ENCODE data around the gene PLA2G4B. TPM values are rescaled to one million over a fixed set of nuclear protein-coding genes. Genes with fewer than 3 reads are reported as not detected.

Gene PLA2G4B
- total RNA-seq (2014; rRNA removed; shearing (Covaris generic)) = 1.1 and 3.1 TPM in 2 replicates
- polyA plus RNA-seq (2015; cell fraction: cytosol; rRNA removed) = 0.87 and 1.1 TPM in 2 replicates
- polyA plus RNA-seq (2015; cell fraction: nucleus; rRNA removed) = 26.7 and 30.5 TPM in 2 replicates

DNA sequence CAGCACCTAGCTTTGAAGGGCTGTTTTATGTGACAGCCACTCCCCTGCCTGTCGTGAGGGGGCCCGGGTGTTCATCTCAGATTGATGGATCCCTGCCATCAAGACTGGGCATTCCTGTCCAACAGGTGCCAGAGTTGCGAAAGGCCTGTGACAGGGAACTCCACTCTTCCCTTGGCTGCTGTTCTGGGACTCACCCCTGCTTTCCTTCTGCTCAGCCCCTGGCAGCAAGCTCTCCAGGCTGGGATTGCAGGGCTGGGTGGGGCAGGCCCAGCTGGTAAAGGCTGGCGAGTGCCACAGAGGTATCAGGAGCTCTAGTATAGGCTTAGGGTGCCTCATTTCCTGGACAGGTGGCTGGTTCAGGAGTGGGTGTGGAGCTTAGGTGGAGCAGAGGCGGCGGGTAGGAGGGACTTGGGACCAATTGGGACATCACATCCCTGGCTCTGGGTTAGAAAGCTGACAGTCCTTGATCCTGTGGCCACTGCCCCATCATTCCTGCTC, at the start of gene PLA2G4B:
Gene PLA2G4B (plus strand): TSS at position 448 of the 498 bp plus-strand sequence. CDS start 67 bp downstream, outside the sequence.
- DNase-seq (ENCODE audit: low read depth) = no peak

DNA sequence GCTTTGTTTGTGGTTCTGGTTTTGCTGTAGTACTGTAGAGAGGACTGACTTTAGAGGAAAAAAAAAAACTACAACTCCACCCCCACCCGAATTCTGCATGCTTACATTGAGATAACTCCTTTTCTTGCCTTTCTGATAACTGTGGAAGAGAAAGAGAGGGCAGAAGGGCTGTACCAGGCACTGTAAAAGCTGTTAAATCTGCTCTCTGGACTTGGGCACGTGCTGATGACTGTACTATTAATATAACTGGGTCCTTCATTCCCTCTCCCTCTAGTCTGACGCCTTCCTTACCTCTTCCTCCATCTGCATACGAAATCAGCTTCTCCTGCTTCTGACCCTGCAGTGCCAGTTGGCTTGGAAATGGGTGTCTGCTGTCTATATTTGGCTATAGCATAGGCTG, 49.4 kb upstream of the PLA2G4B start:
- DNase-seq (ENCODE audit: low read depth) = no peak

DNA sequence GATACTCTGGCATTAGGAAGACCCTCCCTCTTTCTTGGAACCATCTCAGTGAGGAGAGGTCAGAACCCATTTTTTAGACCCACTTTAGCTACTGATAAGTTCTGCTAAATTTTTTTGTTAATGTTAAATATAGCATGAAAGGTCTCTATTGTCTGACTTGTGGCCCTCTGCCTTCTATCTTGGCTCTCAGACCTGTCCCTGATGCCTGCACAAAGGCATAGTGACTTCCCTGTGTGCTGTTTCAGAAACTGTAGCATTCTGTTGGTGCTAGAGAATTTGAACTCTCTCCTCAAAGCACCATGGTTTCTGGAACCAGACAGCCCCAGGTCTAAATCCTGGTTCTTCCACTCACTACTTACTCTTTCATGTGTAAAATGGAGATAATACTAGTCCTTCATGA, 49.0 kb upstream of the PLA2G4B start:
- DNase-seq (ENCODE audit: low read depth) = no peak

- no peak for DNase-seq (ENCODE audit: low read depth)
Observed at GRCh38 chr15:41790169-41790568, 48.5 kb upstream of the PLA2G4B start.

GRCh38 chr15:41790756-41791546, 47.7 kb upstream of the PLA2G4B start:
- peak; percentile 88 for DNase-seq (ENCODE audit: low read depth)

DNA sequence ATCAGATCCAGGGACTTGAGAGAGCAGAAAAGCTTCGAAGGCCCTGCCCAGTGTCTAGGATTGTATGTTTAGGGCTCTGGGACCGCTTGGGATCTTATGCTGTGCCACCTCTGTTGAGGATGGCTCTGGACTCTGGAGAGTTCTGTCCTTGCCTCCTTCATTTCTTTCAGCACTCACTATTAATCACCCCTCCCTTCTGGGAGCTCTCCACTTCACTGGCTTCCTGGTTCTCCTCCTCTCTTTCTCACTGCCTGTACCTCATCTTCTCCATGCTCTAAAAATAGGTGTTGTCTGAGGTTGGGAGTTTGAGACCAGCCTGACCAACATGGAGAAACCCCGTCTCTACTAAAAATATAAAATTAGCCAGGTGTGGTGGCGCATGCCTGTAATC, 47.1 kb upstream of the PLA2G4B start:
- DNase-seq (ENCODE audit: low read depth) = no peak

- DNase-seq (ENCODE audit: low read depth) = no peak
Observed at GRCh38 chr15:41792000-41792637, 46.5 kb upstream of the PLA2G4B start.

DNA sequence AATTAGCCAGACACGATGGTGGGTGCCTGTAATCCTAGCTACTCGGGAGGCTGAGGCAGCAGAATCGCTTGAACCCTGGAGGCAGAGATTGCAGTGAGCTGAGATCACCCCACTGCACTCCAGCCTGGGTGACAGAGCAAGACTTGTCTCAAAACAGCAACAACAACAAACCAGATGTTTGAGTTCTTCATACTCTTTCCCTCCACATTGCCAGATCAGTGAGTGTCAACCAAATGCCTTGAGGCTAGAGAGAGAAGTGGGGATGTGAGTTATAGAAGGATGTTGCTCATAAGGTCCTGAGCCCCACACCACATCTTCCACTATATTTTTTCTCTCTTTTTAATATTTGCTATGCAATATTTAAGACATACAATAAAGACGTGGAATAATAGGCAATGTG, 44.6 kb upstream of the PLA2G4B start:
- no peak for DNase-seq (ENCODE audit: low read depth)

DNA sequence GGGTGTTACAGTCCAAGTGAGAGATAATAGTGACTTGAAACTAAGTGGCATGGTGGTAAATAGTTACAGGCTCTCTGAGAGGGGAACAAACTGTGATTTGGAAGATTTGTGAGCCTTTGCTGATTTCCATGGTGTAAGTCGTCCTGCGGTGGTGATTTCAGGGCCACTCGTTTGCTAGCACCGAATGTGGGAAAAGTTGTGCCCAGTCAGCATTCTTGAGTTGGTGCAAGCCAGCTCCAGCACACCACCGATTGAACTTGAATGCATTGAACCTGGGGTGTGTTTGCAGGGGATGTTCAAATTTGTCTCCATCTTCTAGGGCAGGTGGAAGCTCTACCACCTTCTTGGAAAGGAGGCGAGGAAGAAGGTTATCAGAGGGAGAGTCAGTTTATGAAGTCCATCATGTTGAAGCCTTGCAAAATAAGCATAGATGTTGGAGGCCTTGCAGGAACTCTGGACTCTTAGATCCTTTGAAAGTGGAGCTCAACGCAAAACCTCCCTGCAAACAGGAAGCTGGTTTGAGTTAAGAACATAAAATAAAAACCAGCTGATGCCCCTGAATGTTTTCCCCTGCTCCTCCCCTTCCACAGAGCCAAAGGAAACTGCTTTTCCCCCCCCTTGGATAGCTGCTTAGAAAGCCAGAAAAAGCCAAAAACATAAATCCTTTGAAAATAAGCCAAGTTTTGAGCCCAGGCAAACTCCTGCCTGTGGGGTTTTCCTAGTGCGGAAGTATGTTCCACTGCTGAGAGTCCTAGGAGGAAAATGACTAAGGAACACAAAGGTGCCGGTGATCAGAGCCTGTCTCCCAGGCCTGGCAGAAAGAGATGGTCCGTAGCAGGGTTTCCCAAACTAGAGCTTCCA, 42.4 kb upstream of the PLA2G4B start:
- DNase-seq (ENCODE audit: low read depth) = peak; percentile 66

DNA sequence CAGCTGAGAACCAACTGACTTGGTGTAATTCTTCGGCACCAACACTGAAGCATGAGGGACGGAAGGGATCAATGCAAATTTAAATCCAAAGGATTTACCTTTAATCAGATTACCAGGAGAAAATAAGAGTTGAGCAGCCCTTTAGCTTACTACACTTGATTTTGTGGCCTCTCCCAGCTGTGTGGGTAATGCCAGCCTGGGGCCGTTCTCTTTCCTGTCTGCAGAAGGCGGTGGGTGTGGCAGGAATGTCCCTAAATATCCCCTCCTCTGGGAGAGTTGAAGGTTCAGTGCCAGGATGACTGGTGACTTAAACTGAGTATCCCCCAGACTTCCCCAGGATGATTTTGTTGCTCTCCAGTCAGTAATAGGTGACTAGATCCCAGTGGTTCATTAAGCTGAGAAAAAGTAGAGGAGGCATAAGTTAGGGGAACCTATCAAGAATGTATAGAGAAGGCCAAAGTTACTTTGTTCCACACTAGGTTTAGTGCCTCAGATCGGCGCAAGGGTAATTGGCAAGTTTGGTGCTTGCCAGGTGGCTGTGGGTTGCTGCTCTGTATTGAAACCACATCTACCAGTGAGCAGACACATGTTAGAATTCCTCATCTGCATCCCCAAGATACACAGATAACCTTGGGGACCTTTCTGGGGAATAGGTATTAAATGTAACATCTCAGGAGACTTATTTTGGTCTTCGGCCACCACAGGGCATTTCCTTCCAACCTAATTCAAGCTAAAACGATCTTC, 41.3 kb upstream of the PLA2G4B start:
- DNase-seq (ENCODE audit: low read depth) = no peak

DNA sequence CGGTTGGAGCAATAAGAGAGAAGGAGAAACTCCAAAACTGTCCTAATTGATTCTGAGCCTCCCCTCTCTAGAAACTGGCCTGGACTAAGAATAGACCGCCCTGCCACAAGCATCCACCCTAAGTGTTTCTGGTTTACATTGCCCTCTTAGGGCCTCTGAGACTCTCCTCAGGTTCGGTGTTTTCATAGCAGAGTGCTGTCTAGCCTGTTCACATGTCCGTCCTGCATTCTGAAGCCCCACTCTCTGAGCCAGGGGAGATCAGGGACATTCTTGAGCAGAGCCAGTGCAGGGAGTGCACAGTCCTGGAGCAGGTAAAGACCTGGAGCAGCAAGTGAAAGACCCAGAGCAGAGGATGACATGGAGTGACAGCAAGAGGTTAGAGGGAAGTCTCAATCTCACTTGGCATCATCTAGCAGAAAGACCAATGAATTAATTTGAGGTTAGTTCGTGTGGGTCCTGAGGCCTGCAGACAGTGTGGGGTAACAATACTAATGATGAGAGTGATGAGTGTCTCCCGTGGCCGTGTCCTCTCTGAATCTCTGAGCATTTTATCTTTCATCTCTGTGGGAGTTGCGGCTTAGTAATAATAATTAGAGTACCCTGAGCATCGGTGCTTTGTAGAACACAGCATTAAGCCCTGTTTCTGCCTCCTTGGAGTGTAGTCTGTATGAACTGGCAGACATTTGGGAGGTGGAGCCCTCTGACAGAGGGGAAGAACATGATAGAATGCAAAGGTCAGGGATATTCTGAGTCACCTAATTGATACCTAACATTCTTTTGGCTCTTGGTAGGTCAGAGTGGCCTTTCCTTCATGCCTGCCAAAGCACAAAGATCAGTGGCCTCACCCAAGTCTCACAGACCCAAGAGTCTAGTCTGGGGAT, 39.8 kb upstream of the PLA2G4B start:
- DNase-seq (ENCODE audit: low read depth) = no peak

DNA sequence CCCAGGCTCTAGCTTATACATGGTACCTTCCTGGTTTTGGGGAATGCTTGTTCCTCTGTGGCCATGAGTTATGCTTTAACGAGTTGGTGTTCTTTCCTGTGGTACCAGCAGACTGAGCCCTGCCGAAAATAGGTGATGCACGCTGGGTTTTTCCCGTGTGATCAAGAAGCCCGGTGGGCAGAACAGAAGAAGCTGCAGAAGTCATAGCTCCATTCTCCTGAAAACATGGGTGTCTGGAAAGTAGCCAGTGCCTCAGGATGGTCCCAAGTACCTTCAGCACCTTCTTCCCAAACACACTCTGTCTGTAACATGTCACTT, 39.2 kb upstream of the PLA2G4B start:
- no peak for DNase-seq (ENCODE audit: low read depth)

DNA sequence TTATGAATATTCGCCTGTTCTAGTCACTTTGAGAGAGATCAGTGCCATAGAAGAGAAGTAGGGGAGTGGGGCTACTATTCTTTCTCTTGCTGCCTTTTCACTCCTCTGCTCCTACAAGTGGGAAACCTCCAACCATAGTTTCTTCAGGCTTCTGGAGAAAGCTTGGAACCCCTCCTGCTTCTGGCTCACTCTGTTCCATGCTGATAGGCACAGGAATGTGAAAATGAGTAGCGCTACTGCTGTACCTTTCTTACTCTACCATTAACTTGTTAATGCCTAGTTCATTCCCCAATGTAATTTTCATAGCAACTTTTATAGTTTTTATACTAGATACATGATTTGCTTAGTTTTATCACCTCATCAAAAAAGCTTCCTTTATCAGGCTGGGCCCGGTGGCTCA, 37.5 kb upstream of the PLA2G4B start:
- DNase-seq (ENCODE audit: low read depth) = no peak

DNA sequence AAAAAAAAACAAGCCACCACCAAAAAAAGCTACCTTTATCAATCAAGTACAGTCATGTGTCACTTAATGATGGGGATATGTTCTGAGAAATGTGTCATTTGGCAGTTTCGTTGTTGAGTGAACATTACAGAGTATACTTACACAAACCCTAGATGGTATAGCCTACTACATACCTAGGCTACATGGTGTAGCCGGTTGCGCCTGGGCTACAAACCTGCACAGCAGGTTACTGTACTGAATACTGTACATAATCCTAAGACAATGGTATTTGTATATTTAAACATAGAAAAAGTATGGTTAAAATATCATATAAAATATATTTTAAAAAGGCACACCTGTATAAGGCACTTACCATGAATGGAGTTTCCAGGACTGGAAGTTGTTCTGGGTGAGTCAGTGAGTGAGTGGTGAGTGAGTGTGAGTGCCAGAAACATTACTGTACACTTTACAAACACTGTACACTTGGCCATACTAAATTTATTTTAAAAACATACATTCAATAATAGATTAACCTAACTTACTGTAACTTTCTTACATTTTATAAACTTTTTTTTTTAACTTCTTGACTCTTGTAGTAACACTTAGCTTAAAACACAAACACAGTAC, 36.7 kb upstream of the PLA2G4B start:
- peak; percentile 73 for DNase-seq (ENCODE audit: low read depth)

DNA sequence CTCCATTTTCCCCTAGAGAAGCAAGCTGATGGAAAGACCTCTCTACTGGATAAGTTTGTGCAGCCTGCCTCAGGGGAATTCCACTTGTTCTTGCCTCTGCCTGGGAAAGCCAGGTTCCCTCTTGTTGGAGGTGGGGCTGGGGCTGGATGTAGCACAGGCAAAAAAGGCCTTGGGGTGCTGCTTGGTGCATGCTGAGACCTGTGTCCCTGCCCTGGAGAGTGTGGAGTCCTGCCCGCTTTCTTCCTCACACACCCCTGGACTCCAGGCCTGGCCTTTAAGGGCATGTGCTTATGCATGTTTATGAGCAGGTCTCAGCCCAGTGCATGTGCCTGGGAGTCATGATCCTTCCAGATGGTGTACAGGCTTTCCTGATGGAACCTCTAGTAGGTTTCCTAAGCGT, 34.3 kb upstream of the PLA2G4B start:
- DNase-seq (ENCODE audit: low read depth) = no peak

GRCh38 chr15:41804916-41805666, 33.6 kb upstream of the PLA2G4B start:
- no peak for DNase-seq (ENCODE audit: low read depth)

DNA sequence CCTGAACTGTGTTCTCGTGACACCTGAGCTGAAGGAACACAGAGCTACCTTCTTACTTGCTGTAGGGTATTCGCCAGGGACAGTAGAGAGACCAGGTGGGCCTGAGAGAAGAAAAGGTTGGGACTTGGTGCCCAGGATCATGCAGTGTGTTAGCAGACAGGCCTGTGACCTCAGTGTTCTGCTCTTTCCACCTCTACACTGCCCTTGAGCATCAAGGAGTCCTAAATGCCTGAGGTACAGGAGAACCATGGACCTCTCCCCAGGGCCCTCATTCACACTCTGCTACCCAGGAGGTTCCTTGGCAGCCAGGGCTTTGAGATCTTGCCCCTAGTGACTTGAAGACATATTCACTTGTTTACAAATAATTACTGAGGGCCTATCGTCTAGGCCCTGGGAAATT, 32.9 kb upstream of the PLA2G4B start:
- no peak for DNase-seq (ENCODE audit: low read depth)

- DNase-seq (ENCODE audit: low read depth) = peak; percentile 27
Observed at GRCh38 chr15:41806291-41807181, 32.1 kb upstream of the PLA2G4B start.

All from HT1080 (cell line).